ENCODE results near the gene SOX14. TPM values are rescaled to one million over a fixed set of nuclear protein-coding genes. Genes with fewer than 3 reads are reported as not detected.

Gene SOX14
- total RNA-seq, 2 donors from 2014 or later, result not detected

GRCh38 chr3:137764563-137765309 lies 621 bp downstream of the SOX14 start:
- H3K36me3 Mint-ChIP-seq, result peaks cover 6% of the 10 kb centered on the region
- H3K4me3 Mint-ChIP-seq, result no peak overlapping the region
- DNase-seq (ENCODE audit: low spot score) (no peak), ATAC-seq (no peak)
- peaks cover 53 to 56% of the 10 kb centered on the region in 2 donors for H3K27me3 Mint-ChIP-seq
- H3K4me1 Mint-ChIP-seq (ENCODE audit: low read depth in 2 of 2), result no peaks in the 10 kb centered on the region
- H3K27ac Mint-ChIP-seq, result no peak overlapping the region
- H3K9me3 Mint-ChIP-seq, result peaks cover 3% of the 10 kb centered on the region

GRCh38 chr3:137765310-137766033 lies 1.4 kb downstream of the SOX14 start:
- ATAC-seq, result peak in 1 of 2 donors; percentile 10
- no peak for DNase-seq (ENCODE audit: low spot score)
- no peak overlapping the region for H3K4me3 Mint-ChIP-seq
- no peak overlapping the region for H3K27ac Mint-ChIP-seq
- H3K36me3 Mint-ChIP-seq, result peaks cover 6% of the 10 kb centered on the region
- H3K4me1 Mint-ChIP-seq (ENCODE audit: low read depth in 2 of 2), result no peaks in the 10 kb centered on the region
- H3K27me3 Mint-ChIP-seq, result peaks cover 57 to 58% of the 10 kb centered on the region in 2 donors
- peaks cover 3% of the 10 kb centered on the region for H3K9me3 Mint-ChIP-seq

GRCh38 chr3:137766041-137766875 lies 2.1 kb downstream of the SOX14 start:
- Mint-ChIP-seq H3K36me3 (peaks cover 6% of the 10 kb centered on the region), H3K27ac (no peak overlapping the region), H3K27me3 (peaks cover 51% of the 10 kb centered on the region in 2 donors), H3K9me3 (no peaks in the 10 kb centered on the region), H3K4me1 (ENCODE audit: low read depth in 2 of 2) (no peaks in the 10 kb centered on the region), H3K4me3 (no peak overlapping the region)
- DNase-seq (ENCODE audit: low spot score), result no peak
- ATAC-seq, result no peak

GRCh38 chr3:137766876-137767537 lies 2.9 kb downstream of the SOX14 start:
- no peak for ATAC-seq

DNA sequence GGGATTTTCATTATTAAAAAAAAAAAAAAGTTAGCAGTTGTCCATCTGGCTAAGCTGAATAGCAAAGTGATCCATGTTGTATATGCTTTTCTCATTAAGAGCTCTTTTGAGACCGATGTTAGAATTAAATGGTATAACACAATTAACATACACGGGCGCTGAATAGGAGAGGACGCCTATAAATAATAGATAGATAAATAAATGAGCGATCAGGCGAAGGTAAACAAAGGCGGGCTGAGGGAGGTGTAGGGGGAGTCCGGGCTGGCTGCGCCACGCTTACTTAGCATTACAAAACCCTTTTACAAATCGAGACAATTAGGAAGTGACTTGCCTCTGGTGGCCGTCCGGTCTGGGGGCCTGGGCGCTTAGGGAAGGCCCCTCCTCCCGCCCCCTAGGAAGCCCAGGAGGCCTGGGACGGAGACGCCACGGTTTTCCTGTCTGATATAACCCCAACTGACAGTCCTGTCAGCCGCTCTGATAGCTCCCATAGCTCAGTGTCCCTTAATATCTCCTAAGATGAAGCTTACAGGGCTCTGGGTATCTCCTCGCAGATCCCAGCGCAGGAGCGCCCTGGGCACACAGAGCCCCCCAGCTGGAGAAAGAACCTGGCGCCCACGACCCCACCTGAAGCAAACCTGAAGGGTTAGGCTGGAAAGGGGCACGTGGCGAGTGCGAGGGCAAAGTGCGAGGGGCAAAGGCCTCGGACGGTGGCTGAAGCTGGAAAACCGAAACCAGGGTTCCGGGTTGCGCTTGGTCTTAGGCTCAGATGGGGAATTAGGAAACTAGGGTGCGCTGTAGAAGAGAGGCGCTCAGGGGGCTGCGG lies 3.6 kb downstream of the SOX14 start:
- Mint-ChIP-seq H3K9me3 (no peaks in the 10 kb centered on the region), H3K4me3 (no peak overlapping the region), H3K27ac (no peak overlapping the region), H3K36me3 (peaks cover 6% of the 10 kb centered on the region), H3K27me3 (peaks cover 52 to 54% of the 10 kb centered on the region in 2 donors), H3K4me1 (ENCODE audit: low read depth in 2 of 2) (peaks cover 0 to 4% of the 10 kb centered on the region in 2 donors)
- ATAC-seq (no peak), DNase-seq (ENCODE audit: low spot score) (no peak)

More at GRCh38 chr3:137766876-137767537, 2.9 kb downstream of the SOX14 start:
- Mint-ChIP-seq H3K36me3 (peaks cover 6% of the 10 kb centered on the region), H3K4me3 (no peak overlapping the region), H3K4me1 (ENCODE audit: low read depth in 2 of 2) (peaks cover 0 to 4% of the 10 kb centered on the region in 2 donors), H3K9me3 (no peaks in the 10 kb centered on the region), H3K27ac (no peak overlapping the region), H3K27me3 (peaks cover 52 to 53% of the 10 kb centered on the region in 2 donors)
- DNase-seq (ENCODE audit: low spot score), result no peak

GRCh38 chr3:137768361-137769321 lies 4.5 kb downstream of the SOX14 start:
- ATAC-seq (no peak), DNase-seq (ENCODE audit: low spot score) (no peak)
- Mint-ChIP-seq H3K27ac (no peak overlapping the region), H3K9me3 (no peaks in the 10 kb centered on the region), H3K4me1 (ENCODE audit: low read depth in 2 of 2) (peaks cover 0 to 4% of the 10 kb centered on the region in 2 donors), H3K27me3 (peaks cover 53 to 55% of the 10 kb centered on the region in 2 donors), H3K4me3 (no peak overlapping the region), H3K36me3 (peaks cover 6% of the 10 kb centered on the region)

GRCh38 chr3:137769322-137770065 lies 5.4 kb downstream of the SOX14 start:
- H3K4me3 Mint-ChIP-seq, result no peak overlapping the region
- H3K9me3 Mint-ChIP-seq, result no peaks in the 10 kb centered on the region
- H3K27me3 Mint-ChIP-seq, result peaks cover 54 to 61% of the 10 kb centered on the region in 2 donors

GRCh38 chr3:137770066-137770834 lies 6.1 kb downstream of the SOX14 start:
- Mint-ChIP-seq H3K27ac (no peak overlapping the region), H3K4me1 (ENCODE audit: low read depth in 2 of 2) (peaks cover 0 to 4% of the 10 kb centered on the region in 2 donors), H3K36me3 (peaks cover 6% of the 10 kb centered on the region), H3K9me3 (no peaks in the 10 kb centered on the region), H3K4me3 (no peak overlapping the region), H3K27me3 (peaks cover 57 to 69% of the 10 kb centered on the region in 2 donors)
- no peak for DNase-seq (ENCODE audit: low spot score)
- ATAC-seq, result no peak

More at GRCh38 chr3:137769322-137770065, 5.4 kb downstream of the SOX14 start:
- Mint-ChIP-seq H3K36me3 (peaks cover 6% of the 10 kb centered on the region), H3K4me1 (ENCODE audit: low read depth in 2 of 2) (peaks cover 0 to 4% of the 10 kb centered on the region in 2 donors), H3K27ac (no peak overlapping the region)
- DNase-seq (ENCODE audit: low spot score) (no peak), ATAC-seq (peak in 1 of 2 donors; percentile 28)

DNA sequence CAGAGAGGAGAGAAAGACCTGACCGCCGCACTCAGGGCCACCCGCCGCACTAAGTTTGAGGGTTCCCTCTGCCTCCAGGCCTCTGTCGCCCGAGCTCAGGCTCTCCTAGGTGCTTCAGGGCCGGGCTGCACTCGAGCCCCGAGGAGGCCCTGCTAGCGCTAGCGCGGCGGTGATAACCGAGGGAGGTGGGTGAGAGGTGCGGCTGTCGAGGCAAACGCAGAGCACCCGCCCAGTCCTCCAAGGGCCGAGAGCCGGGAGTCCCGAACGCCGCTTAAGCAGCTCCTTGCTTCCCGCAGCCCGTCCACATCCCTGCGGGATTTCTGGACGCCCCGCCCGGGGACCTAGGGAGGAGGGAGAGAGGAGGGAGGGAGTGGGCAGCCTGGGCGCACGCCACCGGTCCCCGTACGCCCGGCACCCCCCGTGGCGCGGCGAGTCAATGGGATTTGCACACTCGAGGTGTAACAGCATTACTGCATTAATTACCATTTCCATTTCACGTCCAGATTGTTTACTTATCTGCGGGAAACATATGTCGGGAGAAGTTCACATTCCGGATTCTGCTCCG lies 6.8 kb downstream of the SOX14 start:
- DNase-seq (ENCODE audit: low spot score) (no peak), ATAC-seq (no peak)
- no peak overlapping the region for H3K4me3 Mint-ChIP-seq

DNA sequence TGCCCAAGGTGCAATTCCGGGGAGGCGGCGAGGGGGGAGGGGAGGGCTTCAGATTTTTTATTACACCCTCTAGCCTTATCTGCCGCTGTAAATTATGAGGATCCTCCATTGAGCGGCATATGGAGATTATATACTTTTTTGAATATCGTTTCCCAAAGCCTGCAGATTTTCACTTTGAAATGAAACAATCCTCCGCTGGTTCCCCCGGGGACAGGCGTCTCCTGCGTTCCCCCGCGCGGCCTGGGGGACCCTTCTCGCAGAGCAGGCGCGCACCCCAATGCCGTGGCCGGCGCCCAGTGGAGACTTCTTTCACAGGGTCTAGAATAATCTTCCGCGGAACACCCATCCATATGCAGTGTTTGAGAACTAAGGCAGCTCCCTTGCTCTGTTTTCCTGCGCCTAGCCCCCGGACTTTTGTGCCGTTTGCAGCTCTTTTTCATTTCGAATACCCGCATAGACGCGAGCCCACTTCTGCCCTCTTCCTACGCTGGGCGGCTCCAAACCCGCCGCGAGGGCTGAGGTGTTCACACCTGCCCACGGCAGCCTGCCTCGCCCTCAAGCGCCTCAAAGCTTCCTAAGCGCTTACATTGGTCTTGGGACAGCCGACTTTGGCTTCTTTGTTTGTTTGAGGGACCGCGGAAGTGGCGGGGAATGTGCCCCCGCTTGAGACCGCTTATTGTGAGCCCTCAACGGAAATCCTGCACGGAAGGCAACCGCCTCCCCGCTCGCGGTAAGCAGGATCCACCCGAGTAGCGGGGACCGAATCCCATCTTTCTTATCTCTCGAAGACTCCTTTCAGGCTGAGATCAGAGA lies 7.5 kb downstream of the SOX14 start:
- ATAC-seq (peak in 1 of 2 donors; percentile 43), DNase-seq (ENCODE audit: low spot score) (no peak)
- Mint-ChIP-seq H3K27me3 (peaks cover 44 to 56% of the 10 kb centered on the region in 2 donors), H3K27ac (no peak overlapping the region), H3K36me3 (no peaks in the 10 kb centered on the region), H3K4me1 (ENCODE audit: low read depth in 2 of 2) (peaks cover 0 to 4% of the 10 kb centered on the region in 2 donors), H3K9me3 (no peaks in the 10 kb centered on the region), H3K4me3 (no peak overlapping the region)

More for the DNA sequence above, 6.8 kb downstream of the SOX14 start:
- no peaks in the 10 kb centered on the region for H3K9me3 Mint-ChIP-seq
- peaks cover 50 to 63% of the 10 kb centered on the region in 2 donors for H3K27me3 Mint-ChIP-seq
- H3K4me1 Mint-ChIP-seq (ENCODE audit: low read depth in 2 of 2), result peaks cover 0 to 4% of the 10 kb centered on the region in 2 donors
- peaks cover under 1% of the 10 kb centered on the region for H3K36me3 Mint-ChIP-seq
- H3K27ac Mint-ChIP-seq, result no peak overlapping the region

Measured in natural killer cell treated with Interleukin-12 subunit alpha and Interleukin-12 subunit beta and Interleukin-15 and Interleukin-18, amount 100 ng/mL, for 72 hours (primary cell).